Nephron (organoid): ENCODE results near the gene PIPOX.

ENCODE experiments used
- H3K27ac Mint-ChIP-seq, 3 experiments: 2 replicates each; pipeline ENCODE4 v1.8.0; 2020; ENCODE audit warnings: mixed read lengths in 3 of 3, mild to moderate bottlenecking in 2 of 3, moderate library complexity in 1 of 3
- H3K27me3 Mint-ChIP-seq: 2 replicates; pipeline ENCODE4 v1.8.0; 2021; ENCODE audit warnings: low read depth, mild to moderate bottlenecking, moderate library complexity, mixed read lengths
- H3K36me3 Mint-ChIP-seq: 2 replicates; pipeline ENCODE4 v1.8.0; 2020; ENCODE audit warnings: low read depth, mixed read lengths
- H3K4me1 Mint-ChIP-seq: 2 replicates; pipeline ENCODE4 v1.8.0; 2020; ENCODE audit warnings: mixed read lengths
- H3K4me3 Mint-ChIP-seq, 3 experiments: 2 replicates each; pipeline ENCODE4 v1.8.0; 2020; ENCODE audit warnings: mild to moderate bottlenecking in 3 of 3, mixed read lengths in 3 of 3, moderate library complexity in 2 of 3
- H3K9me3 Mint-ChIP-seq: 2 replicates; pipeline ENCODE4 v1.8.0; 2020; ENCODE audit warnings: mixed read lengths
- CTCF ChIP-seq, 3 experiments: fragments of 200-600 bp; sonication (generic); IDR thresholded peaks; one replicate each; pipeline ENCODE4 v1.5.0; 2021; ENCODE audit warnings: antibody characterized with exemption in 3 of 3; ENCODE audit not compliant: unreplicated experiment in 3 of 3

PIPOX gene

GRCh38 chr17:29068818-29069217, 25.9 kb downstream of the PIPOX start:
- H3K9me3 Mint-ChIP-seq: no peaks in the 10 kb centered on the region
- H3K27ac Mint-ChIP-seq: peak overlapping the region; percentile 0 to 21 (median 11)
- peaks cover 41% of the 10 kb centered on the region for H3K4me1 Mint-ChIP-seq
- TF ChIP-seq CTCF (IDR thresholded peaks at IDR 0.05; ENCODE audit: unreplicated experiment in 3 of 3): no peak
- H3K27me3 Mint-ChIP-seq: peaks cover 3% of the 10 kb centered on the region
- no peak overlapping the region for H3K4me3 Mint-ChIP-seq
- H3K36me3 Mint-ChIP-seq: no peaks in the 10 kb centered on the region

DNA sequence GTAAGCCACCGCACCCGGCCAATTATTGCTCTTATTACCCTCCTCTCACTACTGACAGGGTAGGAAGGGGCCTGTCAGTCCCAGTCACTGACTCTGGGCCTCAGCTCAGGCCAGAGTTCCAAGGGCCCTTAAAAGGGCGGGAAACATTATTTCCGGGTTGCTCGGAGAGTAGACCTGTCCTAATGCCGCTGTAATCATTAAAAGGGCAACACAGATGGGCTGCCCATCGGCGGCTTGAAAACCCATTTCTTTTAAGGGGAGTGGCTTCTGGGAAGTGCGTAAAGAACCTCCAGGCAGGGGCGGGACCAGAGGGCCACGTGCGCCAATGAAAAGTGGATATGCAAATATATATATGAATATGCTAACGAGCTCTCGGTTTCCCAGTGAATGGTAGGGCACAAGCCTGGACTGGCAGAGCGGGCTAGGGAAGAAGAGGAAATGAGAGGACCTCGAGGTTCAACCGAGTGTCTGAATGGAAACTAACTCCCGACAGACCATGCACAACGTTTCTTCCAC, 26.6 kb downstream of the PIPOX start:
- no peaks in the 10 kb centered on the region for H3K36me3 Mint-ChIP-seq
- peaks cover 41% of the 10 kb centered on the region for H3K4me1 Mint-ChIP-seq
- no peak overlapping the region for H3K4me3 Mint-ChIP-seq
- peaks cover 3% of the 10 kb centered on the region for H3K27me3 Mint-ChIP-seq
- H3K27ac Mint-ChIP-seq: no peak overlapping the region
- no peak for TF ChIP-seq CTCF (IDR thresholded peaks at IDR 0.05; ENCODE audit: unreplicated experiment in 3 of 3)
- H3K9me3 Mint-ChIP-seq: no peaks in the 10 kb centered on the region

GRCh38 chr17:29070308-29070707, 27.4 kb downstream of the PIPOX start:
- peaks cover 41% of the 10 kb centered on the region for H3K4me1 Mint-ChIP-seq
- H3K4me3 Mint-ChIP-seq: no peak overlapping the region
- no peaks in the 10 kb centered on the region for H3K36me3 Mint-ChIP-seq
- H3K27ac Mint-ChIP-seq: no peak overlapping the region
- no peak for TF ChIP-seq CTCF (IDR thresholded peaks at IDR 0.05; ENCODE audit: unreplicated experiment in 3 of 3)
- H3K9me3 Mint-ChIP-seq: no peaks in the 10 kb centered on the region
- H3K27me3 Mint-ChIP-seq: peaks cover 3% of the 10 kb centered on the region

DNA sequence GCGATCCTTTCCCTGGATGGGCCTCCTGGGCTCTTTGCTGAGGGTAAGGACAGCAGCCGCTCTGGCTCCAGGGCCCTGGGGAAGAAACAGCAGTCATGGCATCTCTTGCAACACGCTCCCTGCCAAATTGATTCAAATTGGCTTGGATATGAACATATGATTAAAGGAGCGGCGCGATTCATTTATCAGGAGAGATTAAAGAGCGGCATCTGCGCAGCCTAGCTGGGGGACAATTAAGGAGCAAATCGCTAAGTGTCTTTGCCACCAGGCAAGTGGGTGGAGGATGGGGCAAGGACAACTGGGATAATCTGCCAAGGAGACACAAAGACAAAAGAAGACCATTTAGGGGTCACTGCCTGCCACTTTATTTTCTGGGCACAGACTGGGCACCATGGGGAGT, 27.8 kb downstream of the PIPOX start:
- H3K27ac Mint-ChIP-seq: no peak overlapping the region
- no peaks in the 10 kb centered on the region for H3K9me3 Mint-ChIP-seq

GRCh38 chr17:29071303-29071702, 28.4 kb downstream of the PIPOX start:
- TF ChIP-seq CTCF (IDR thresholded peaks at IDR 0.05; ENCODE audit: unreplicated experiment in 3 of 3): no peak
- Mint-ChIP-seq H3K4me1 (peaks cover 31% of the 10 kb centered on the region), H3K9me3 (no peaks in the 10 kb centered on the region), H3K4me3 (no peak overlapping the region), H3K27me3 (peaks cover 3% of the 10 kb centered on the region), H3K36me3 (peaks cover 5% of the 10 kb centered on the region), H3K27ac (no peak overlapping the region)

More for the DNA sequence above, 27.8 kb downstream of the PIPOX start:
- peaks cover 37% of the 10 kb centered on the region for H3K4me1 Mint-ChIP-seq
- H3K4me3 Mint-ChIP-seq: no peak overlapping the region
- peaks cover under 1% of the 10 kb centered on the region for H3K36me3 Mint-ChIP-seq
- no peak for TF ChIP-seq CTCF (IDR thresholded peaks at IDR 0.05; ENCODE audit: unreplicated experiment in 3 of 3)
- peaks cover 3% of the 10 kb centered on the region for H3K27me3 Mint-ChIP-seq

- Mint-ChIP-seq H3K4me3 (no peak overlapping the region), H3K27me3 (no peaks in the 10 kb centered on the region), H3K4me1 (peaks cover 19% of the 10 kb centered on the region), H3K9me3 (no peaks in the 10 kb centered on the region), H3K27ac (no peak overlapping the region), H3K36me3 (peaks cover 10% of the 10 kb centered on the region)
- TF ChIP-seq CTCF (IDR thresholded peaks at IDR 0.05; ENCODE audit: unreplicated experiment in 3 of 3): no peak
Measured at GRCh38 chr17:29073045-29073444, 30.1 kb downstream of the PIPOX start.
